Neural progenitor cell (in vitro differentiated cells): ENCODE results near the gene SEC16A. TPM values are rescaled to one million over a fixed set of nuclear protein-coding genes. Genes with fewer than 3 reads are reported as not detected.

Experiments
- DNase-seq: peaks from one replicate; pipeline ENCODE4 v3.0.0-alpha.2; 2016; ENCODE audit warnings: low spot score
- H2AFZ ChIP-seq: fragments of 200-600 bp; sonication (generic); replicated peaks from 2 replicates; pipeline ENCODE4 v1.6.1; 2016; ENCODE audit warnings: antibody characterized with exemption
- H3F3A ChIP-seq: fragments of 200-600 bp; sonication (generic); 2 replicates; pipeline ENCODE4 v1.6.1; 2016; ENCODE audit warnings: antibody characterized with exemption, low read depth
- H3K27ac ChIP-seq: fragments of 200-600 bp; sonication (generic); 2 replicates; pipeline ENCODE4 v1.5.1; 2016; ENCODE audit warnings: mild to moderate bottlenecking
- H3K27me3 ChIP-seq: fragments of 200-600 bp; sonication (generic); 2 replicates; pipeline ENCODE4 v1.6.1; 2016; ENCODE audit warnings: mild to moderate bottlenecking, moderate library complexity
- H3K36me3 ChIP-seq: fragments of 200-600 bp; sonication (generic); 2 replicates; pipeline ENCODE4 v1.5.1; 2016
- H3K4me1 ChIP-seq: fragments of 200-600 bp; sonication (generic); 2 replicates; pipeline ENCODE4 v1.6.1; 2016; ENCODE audit warnings: mixed run types
- H3K4me2 ChIP-seq: fragments of 200-600 bp; sonication (generic); 2 replicates; pipeline ENCODE4 v1.6.1; 2016
- H3K4me3 ChIP-seq: fragments of 200-600 bp; sonication (generic); 2 replicates; pipeline ENCODE4 v1.5.1; 2016
- H3K79me2 ChIP-seq: fragments of 200-600 bp; sonication (generic); 2 replicates; pipeline ENCODE4 v1.6.1; 2016; ENCODE audit warnings: low read depth
- H3K9ac ChIP-seq: fragments of 200-600 bp; sonication (generic); 2 replicates; pipeline ENCODE4 v1.6.1; 2016
- H3K9me3 ChIP-seq: fragments of 200-600 bp; sonication (generic); 2 replicates; pipeline ENCODE4 v1.5.1; 2016; ENCODE audit warnings: low read depth
- H4K20me1 ChIP-seq: fragments of 200-600 bp; sonication (generic); 2 replicates; pipeline ENCODE4 v1.6.1; 2016; ENCODE audit warnings: low read depth
- H3K27ac Mint-ChIP-seq: 3 replicates; pipeline ENCODE4 v1.8.0; 2021; ENCODE audit warnings: mixed read lengths
- H3K27me3 Mint-ChIP-seq: 2 replicates; pipeline ENCODE4 v1.8.0; 2022; ENCODE audit warnings: low read depth, mild to moderate bottlenecking, inconsistent platforms, moderate library complexity, mixed read lengths; ENCODE audit not compliant: insufficient read depth
- H3K36me3 Mint-ChIP-seq: 3 replicates; pipeline ENCODE4 v1.8.0; 2021; ENCODE audit warnings: mixed read lengths
- H3K4me1 Mint-ChIP-seq: 3 replicates; pipeline ENCODE4 v1.8.0; 2021; ENCODE audit warnings: mixed read lengths
- H3K4me3 Mint-ChIP-seq: 3 replicates; pipeline ENCODE4 v1.8.0; 2021; ENCODE audit warnings: mild to moderate bottlenecking, moderate library complexity, mixed read lengths
- H3K9me3 Mint-ChIP-seq: 3 replicates; pipeline ENCODE4 v1.8.0; 2020; ENCODE audit warnings: mixed read lengths
- CTCF ChIP-seq: fragments of 200-600 bp; sonication (generic); IDR thresholded peaks from 2 replicates; pipeline ENCODE4 v1.5.1; 2017; ENCODE audit warnings: antibody characterized with exemption, mild to moderate bottlenecking
- EZH2 ChIP-seq: fragments of 200-600 bp; sonication (generic); IDR thresholded peaks from 2 replicates; pipeline ENCODE4 v1.6.1; 2017; ENCODE audit warnings: antibody characterized with exemption, mild to moderate bottlenecking, moderate library complexity
- EZH2phosphoT487 ChIP-seq: fragments of 200-600 bp; sonication (generic); IDR thresholded peaks from 2 replicates; pipeline ENCODE4 v1.6.1; 2017; ENCODE audit warnings: antibody characterized with exemption
- total RNA-seq: library from RNA; depleted of rRNA; stranded (reverse); fragments of >200 nt; gene quantifications from 2 replicates; pipeline ENCODE4 v1.2.3, GENCODE V29; 2015; ENCODE audit warnings: low replicate concordance

The SEC16A gene
- total RNA-seq, 1 donor from 2014 or later, result 16.8 TPM

- Histone ChIP-seq H4K20me1 (peaks cover 27% of the 10 kb centered on the region), H3K36me3 (no peaks in the 10 kb centered on the region), H3K9me3 (no peaks in the 10 kb centered on the region), H3K9ac (no peak overlapping the region), H3K27me3 (no peaks in the 10 kb centered on the region), H3F3A (peaks cover 22% of the 10 kb centered on the region), H3K27ac (no peak overlapping the region), H3K4me1 (peaks cover 2% of the 10 kb centered on the region), H2AFZ (no peak overlapping the region), H3K79me2 (peaks cover 12% of the 10 kb centered on the region), H3K4me2 (no peak overlapping the region), H3K4me3 (no peak overlapping the region)
- Mint-ChIP-seq H3K4me1 (peaks cover 3% of the 10 kb centered on the region), H3K27me3 (peaks cover 12% of the 10 kb centered on the region), H3K36me3 (peaks cover 26% of the 10 kb centered on the region), H3K4me3 (no peak overlapping the region), H3K27ac (no peak overlapping the region), H3K9me3 (no peaks in the 10 kb centered on the region)
- no peak for DNase-seq
- TF ChIP-seq CTCF (no peak), EZH2phosphoT487 (no peak), EZH2 (no peak)
Measured at GRCh38 chr9:136443087-136443486, 39.8 kb downstream of the SEC16A start.

GRCh38 chr9:136442265-136442664 is 40.6 kb downstream of the SEC16A start:
- Mint-ChIP-seq H3K27ac (no peak overlapping the region), H3K4me1 (peaks cover 10% of the 10 kb centered on the region), H3K9me3 (no peaks in the 10 kb centered on the region), H3K36me3 (peaks cover 23% of the 10 kb centered on the region), H3K4me3 (no peak overlapping the region), H3K27me3 (peaks cover 17% of the 10 kb centered on the region)
- Histone ChIP-seq H3K27ac (no peak overlapping the region), H3K27me3 (no peaks in the 10 kb centered on the region), H2AFZ (no peak overlapping the region), H3K4me3 (no peak overlapping the region), H3K9me3 (no peaks in the 10 kb centered on the region), H3K9ac (no peak overlapping the region), H3K36me3 (no peaks in the 10 kb centered on the region), H3K79me2 (peaks cover 20% of the 10 kb centered on the region), H3F3A (peaks cover 22% of the 10 kb centered on the region), H3K4me1 (peaks cover 9% of the 10 kb centered on the region), H3K4me2 (no peak overlapping the region), H4K20me1 (peaks cover 35% of the 10 kb centered on the region)
- DNase-seq, result no peak
- TF ChIP-seq EZH2phosphoT487 (no peak), EZH2 (no peak), CTCF (no peak)

- Histone ChIP-seq H3K9ac (no peak overlapping the region), H3K27me3 (no peaks in the 10 kb centered on the region), H3K9me3 (no peaks in the 10 kb centered on the region), H3K4me1 (peaks cover 9% of the 10 kb centered on the region), H3K27ac (no peak overlapping the region), H3K36me3 (no peaks in the 10 kb centered on the region), H3K4me2 (no peak overlapping the region), H3F3A (peaks cover 22% of the 10 kb centered on the region), H3K4me3 (no peak overlapping the region), H2AFZ (no peak overlapping the region), H3K79me2 (peaks cover 25% of the 10 kb centered on the region), H4K20me1 (peaks cover 40% of the 10 kb centered on the region)
- Mint-ChIP-seq H3K27ac (peak overlapping the region; percentile 57), H3K9me3 (no peaks in the 10 kb centered on the region), H3K27me3 (peaks cover 17% of the 10 kb centered on the region), H3K36me3 (peaks cover 23% of the 10 kb centered on the region), H3K4me3 (peak overlapping the region; percentile 70), H3K4me1 (peaks cover 15% of the 10 kb centered on the region)
- no peak for TF ChIP-seq CTCF
- TF ChIP-seq EZH2phosphoT487, result no peak
- TF ChIP-seq EZH2, result no peak
- no peak for DNase-seq
Measured at GRCh38 chr9:136441681-136442245, 41.1 kb downstream of the SEC16A start.
